ENCODE data around the gene DIP2B. TPM values are rescaled to one million over a fixed set of nuclear protein-coding genes. Genes with fewer than 3 reads are reported as not detected.

Gene DIP2B
- polyA plus RNA-seq, 1 of the 3 experiments (the other 2 are of a cell fraction): 6.6 TPM

GRCh38 chr12:50661300-50662115 is 156.7 kb downstream of the DIP2B start:
- POLR2A ChIA-PET: no interaction called here
- Histone ChIP-seq H4K20me1 (ENCODE audit: insufficient read depth) (no peaks in the 10 kb centered on the region), H3K4me2 (no peak overlapping the region), H3K27me3 (ENCODE audit: insufficient read depth) (no peaks in the 10 kb centered on the region), H3K79me2 (ENCODE audit: insufficient read depth) (no peaks in the 10 kb centered on the region), H3K9me3 (no peaks in the 10 kb centered on the region), H3K4me3 (ENCODE audit: low read depth in 2 of 2, low read length in 1 of 2) (no peak overlapping the region), H3K27ac (ENCODE audit: low read depth in 2 of 2, low read length in 1 of 2) (no peak overlapping the region), H3K4me1 (ENCODE audit: control insufficient read depth in 1 of 2, insufficient read depth in 2 of 2, low read depth in 1 of 2, low read length in 1 of 2) (peaks cover 0 to 7% of the 10 kb centered on the region in 2 experiments; a peak in 1 of 4 replicates), H3K36me3 (replicated peaks in 1 of 2; ENCODE audit: control insufficient read depth in 1 of 2, insufficient read depth in 2 of 2, low read length in 1 of 2) (peaks cover 3 to 19% of the 10 kb centered on the region in 2 experiments), H3K9me2 (no peaks in the 10 kb centered on the region), H2AFZ (ENCODE audit: low read depth) (no peak overlapping the region), H3K9ac (no peak overlapping the region), H3F3A (replicated peaks; ENCODE audit: insufficient read depth) (no peaks in the 10 kb centered on the region)
- CTCF ChIA-PET: interaction anchor here (0.6 to 2.4 kb wide), 4 partner anchors 15 to 776 kb away, joined by 3 to 8 read pairs (median 4); partner anchors contain the start of gene DIP2B
- no peak for DNase-seq
- 72% methylated on average over 7 of the region's 7 CpGs for WGBS (ENCODE audit: low lambda C conversion rate)
- TF ChIP-seq RCOR1 (IDR thresholded peaks at IDR 0.05; ENCODE audit: low read length) (no peak), SIN3A (IDR thresholded peaks at IDR 0.05; ENCODE audit: borderline replicate concordance, low read depth, low read length) (no peak), FOXM1 (IDR thresholded peaks at IDR 0.05; ENCODE audit: low read depth) (no peak), YY1 (IDR thresholded peaks at IDR 0.05; ENCODE audit: low read depth) (no peak), JUND (IDR thresholded peaks at IDR 0.05) (no peak), TAF1 (IDR thresholded peaks at IDR 0.05; ENCODE audit: borderline replicate concordance, low read depth, low read length) (no peak), EP300 (IDR thresholded peaks at IDR 0.05; ENCODE audit: borderline replicate concordance in 1 of 2, low read depth in 1 of 2, low read length in 1 of 2) (no peak), RFX5 (IDR thresholded peaks at IDR 0.05; ENCODE audit: low read length) (no peak), SMC3 (IDR thresholded peaks at IDR 0.05; ENCODE audit: low read depth, low read length) (no peak), FOSL2 (IDR thresholded peaks at IDR 0.05; ENCODE audit: borderline replicate concordance, low read depth) (no peak), FOXJ3 (CRISPR knock-in tag; IDR thresholded peaks at IDR 0.05) (no peak), NRF1 (IDR thresholded peaks at IDR 0.05; ENCODE audit: low read depth, low read length) (no peak), MEF2A (IDR thresholded peaks at IDR 0.05; ENCODE audit: borderline replicate concordance, low read depth) (no peak), USF1 (IDR thresholded peaks at IDR 0.05; ENCODE audit: borderline replicate concordance, low read depth) (no peak)
- TF ChIP-seq, protein P1, sequence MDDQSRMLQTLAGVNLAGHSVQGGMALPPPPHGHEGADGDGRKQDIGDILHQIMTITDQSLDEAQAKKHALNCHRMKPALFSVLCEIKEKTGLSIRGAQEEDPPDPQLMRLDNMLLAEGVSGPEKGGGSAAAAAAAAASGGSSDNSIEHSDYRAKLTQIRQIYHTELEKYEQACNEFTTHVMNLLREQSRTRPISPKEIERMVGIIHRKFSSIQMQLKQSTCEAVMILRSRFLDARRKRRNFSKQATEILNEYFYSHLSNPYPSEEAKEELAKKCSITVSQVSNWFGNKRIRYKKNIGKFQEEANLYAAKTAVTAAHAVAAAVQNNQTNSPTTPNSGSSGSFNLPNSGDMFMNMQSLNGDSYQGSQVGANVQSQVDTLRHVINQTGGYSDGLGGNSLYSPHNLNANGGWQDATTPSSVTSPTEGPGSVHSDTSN (IDR thresholded peaks at IDR 0.05): no peak
- TF ChIP-seq, protein P2, sequence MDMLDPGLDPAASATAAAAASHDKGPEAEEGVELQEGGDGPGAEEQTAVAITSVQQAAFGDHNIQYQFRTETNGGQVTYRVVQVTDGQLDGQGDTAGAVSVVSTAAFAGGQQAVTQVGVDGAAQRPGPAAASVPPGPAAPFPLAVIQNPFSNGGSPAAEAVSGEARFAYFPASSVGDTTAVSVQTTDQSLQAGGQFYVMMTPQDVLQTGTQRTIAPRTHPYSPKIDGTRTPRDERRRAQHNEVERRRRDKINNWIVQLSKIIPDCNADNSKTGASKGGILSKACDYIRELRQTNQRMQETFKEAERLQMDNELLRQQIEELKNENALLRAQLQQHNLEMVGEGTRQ (IDR thresholded peaks at IDR 0.05; ENCODE audit: borderline replicate concordance, low read depth, low read length): no peak
